ENCODE data around the gene TTLL13.

DNA sequence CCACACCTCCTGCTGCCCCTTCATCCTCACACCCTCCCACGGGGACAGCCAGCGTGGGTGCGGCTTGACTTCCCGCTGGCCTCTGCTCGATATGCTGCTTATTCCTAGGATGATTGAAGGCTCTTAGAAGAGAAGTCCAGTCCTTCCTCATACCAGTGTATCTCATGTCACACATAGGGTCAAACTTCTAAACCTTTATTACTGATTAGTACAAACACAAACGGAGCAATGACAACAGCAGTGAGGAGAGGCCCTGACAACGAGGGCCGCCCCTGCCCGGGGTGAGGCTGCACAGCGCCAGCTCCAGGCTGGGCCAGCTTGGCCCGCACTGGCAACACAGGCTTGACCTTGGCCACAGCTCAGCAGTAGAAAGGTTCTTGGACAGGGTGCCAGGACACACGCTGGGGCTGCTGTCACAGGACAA, 19.3 kb upstream of the TTLL13 start:
- TF ChIP-seq POLR2A (IDR thresholded peaks at IDR 0.05; ENCODE audit: low read depth, low read length): no peak
- no peak for TF ChIP-seq POLR2AphosphoS5 (IDR thresholded peaks at IDR 0.05; ENCODE audit: low read depth, low read length)

All from GM12891 (cell line).